NOMO-1 treated with DMSO at 0.1 percent for 48 hours (cell line): Measurements from ENCODE around the gene CYSLTR2.

Source experiments
- DNase-seq: peaks from one replicate; lab custom pipeline; 2025; ENCODE audit not compliant: unreplicated experiment; lab: John Stamatoyannopoulos, UW

CYSLTR2 gene, protein sequence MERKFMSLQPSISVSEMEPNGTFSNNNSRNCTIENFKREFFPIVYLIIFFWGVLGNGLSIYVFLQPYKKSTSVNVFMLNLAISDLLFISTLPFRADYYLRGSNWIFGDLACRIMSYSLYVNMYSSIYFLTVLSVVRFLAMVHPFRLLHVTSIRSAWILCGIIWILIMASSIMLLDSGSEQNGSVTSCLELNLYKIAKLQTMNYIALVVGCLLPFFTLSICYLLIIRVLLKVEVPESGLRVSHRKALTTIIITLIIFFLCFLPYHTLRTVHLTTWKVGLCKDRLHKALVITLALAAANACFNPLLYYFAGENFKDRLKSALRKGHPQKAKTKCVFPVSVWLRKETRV

DNA sequence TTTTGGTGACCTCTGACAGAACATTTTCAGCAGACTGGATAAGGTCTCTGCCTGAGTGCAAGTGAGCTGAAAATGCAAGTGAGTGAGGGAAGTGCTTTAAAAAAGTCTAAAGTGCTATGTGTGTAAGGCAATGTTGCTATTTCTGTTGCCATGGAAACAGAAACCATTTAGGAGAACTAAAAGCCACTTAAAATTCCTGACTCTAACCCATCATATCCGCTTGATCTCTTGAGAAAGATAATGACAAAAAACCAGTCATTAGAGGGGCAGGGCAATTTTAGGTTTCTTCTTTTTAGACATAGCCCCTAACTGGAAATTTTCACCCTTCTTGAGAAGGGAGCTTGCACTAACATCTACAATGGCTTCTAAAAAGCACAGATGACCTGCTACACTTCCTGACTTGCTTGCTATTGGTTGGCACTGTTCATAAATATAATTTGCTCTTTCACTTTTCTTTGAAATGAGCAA, at the start of gene CYSLTR2:
Gene CYSLTR2, plus strand, starts transcription at position 458 of the 468 bp plus-strand sequence. CDS start 52,889 bp downstream, outside the sequence.
- peak; percentile 90 for DNase-seq

DNA sequence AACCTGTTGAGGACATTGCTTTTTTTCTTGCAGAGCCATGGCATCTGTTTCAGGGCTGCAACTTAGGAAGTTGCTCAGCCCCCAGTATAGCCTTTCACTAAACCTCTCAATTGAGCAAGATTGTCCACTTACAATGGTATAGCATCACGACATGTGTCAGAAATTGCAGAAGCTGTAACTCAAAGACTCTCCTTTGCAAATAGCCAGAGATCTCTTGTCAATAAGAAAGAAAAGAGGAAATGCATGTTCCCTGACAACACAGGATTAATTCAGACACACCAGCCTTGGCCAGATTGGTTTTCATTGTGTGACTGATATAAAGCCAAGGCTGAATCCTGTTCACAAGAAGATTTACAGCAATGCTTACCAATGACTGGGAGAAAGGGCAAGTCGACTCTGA, 38.7 kb upstream of the CYSLTR2 start:
- DNase-seq = peak; percentile 95

DNA sequence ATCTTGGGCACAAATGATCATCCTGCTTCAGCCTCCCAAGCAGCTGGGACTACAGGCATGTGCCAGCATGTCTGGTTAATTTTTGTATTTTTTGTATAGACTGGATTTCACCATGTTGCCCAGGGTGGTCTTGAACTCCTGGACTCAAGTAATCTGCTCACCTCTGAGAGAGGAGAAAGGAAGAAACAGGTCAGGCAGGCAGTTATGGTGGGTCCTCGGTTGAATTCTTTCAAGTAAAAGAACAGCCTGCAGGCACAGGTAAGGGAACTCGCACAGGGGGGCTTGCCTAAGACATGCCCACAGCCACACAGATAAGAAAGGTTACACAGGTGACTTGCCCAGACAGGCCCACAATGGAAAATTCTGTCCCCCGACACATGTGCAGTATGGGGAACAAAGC, 34.8 kb upstream of the CYSLTR2 start:
- no peak for DNase-seq

DNA sequence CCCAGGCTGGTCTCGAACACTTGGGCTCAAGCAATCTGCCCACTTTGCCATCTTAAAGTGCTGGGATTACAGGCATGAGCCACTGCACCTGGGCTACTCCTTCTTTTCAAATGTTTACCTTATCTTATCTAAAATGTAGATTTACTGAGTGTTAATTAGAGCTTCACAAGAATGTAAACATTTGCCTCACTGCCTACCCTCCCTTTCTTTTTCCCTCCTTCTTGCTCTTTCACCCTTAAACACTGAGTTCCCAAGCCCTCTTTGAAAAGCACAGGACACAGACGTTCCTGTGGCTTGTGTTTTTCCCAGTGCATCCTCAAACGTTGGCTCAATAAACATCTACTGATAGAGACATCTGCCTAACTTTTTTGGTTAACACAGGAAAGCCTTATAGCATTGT, 32.7 kb upstream of the CYSLTR2 start:
- no peak for DNase-seq

DNA sequence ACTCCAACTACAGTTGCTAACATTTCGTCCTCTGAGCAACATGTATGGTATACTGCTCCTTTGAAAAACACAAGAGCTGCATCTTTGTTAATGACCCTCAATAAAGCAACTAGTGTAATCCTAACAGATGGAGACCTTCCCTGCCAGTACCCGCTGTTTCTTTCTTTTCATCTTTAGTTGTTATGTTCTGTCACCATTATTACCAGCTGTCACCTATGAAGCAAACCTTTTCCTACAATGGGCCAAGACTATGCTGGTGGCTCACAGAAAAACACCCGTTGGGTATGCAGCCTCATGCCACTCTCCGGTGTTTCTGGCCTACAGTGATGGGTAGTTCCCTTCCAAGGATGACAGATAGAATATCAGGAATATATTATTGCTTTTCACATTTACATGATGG, 29.7 kb upstream of the CYSLTR2 start:
- DNase-seq = no peak

DNA sequence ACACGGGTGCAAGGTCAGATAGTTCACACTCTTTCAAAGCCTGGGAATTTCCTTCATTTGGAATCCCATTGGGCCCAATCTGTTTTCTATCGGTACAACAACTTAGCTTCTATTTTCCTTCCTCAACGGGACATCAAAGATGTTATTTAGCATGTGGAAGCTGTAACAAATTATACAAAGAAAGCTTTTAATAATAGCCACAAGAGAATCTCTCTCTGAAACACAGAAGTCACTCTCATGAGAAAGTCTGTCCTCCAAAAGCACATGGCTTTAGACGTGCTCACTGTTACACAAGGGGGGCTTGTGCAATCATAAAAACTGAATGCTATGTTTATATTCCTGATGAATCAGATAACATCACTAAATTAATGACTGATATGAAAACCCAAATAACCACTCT, 28.9 kb upstream of the CYSLTR2 start:
- no peak for DNase-seq

DNA sequence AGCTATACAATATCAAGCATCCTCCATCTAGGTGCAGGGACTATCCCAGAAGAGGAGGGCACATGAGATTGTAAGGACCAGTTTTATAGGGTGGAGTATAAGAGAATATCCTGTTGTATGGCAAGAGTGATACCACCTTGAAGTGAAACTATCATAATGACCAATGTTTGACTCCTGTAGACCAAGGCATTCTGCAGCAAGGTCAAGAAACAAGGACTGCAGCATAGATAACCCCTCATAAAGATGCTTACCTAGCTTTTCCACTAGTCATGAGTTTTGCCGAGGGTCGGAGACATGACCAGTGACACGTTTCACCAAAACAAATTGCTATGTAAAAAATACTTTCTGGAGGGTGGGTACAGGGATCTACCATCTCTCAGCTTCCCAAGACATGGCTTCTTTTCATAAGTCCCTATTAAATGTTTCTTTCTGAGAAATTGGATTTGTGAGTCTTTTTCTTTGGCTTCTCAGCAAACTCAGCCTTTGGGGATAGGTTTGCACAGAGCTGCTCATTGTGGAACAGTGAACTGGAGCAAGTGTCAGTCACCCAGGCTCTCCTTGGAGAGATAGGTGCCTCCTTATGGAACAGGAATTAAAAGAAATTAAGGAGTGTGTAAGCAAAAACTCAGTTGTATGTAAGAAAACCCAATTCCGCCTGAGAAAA, 28.2 kb upstream of the CYSLTR2 start:
- DNase-seq = no peak

DNA sequence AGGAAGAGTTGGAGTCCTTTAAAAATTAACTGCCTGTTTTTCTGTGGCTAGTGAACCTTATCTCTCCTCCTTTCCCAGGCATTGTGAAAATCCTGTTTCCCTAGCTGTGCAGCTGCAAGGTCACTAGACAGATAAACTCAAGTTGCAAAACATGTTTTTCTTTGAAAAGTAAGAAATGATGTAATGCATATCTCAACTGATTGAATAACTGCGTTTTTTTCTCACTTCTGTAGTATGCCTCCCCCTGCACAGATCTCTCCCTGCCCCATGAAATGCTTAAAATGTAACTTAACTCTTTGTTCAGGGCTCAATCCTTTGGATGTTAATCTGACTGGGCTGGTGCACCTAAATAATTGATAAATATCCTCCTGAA, 27.7 kb upstream of the CYSLTR2 start:
- DNase-seq = no peak

DNA sequence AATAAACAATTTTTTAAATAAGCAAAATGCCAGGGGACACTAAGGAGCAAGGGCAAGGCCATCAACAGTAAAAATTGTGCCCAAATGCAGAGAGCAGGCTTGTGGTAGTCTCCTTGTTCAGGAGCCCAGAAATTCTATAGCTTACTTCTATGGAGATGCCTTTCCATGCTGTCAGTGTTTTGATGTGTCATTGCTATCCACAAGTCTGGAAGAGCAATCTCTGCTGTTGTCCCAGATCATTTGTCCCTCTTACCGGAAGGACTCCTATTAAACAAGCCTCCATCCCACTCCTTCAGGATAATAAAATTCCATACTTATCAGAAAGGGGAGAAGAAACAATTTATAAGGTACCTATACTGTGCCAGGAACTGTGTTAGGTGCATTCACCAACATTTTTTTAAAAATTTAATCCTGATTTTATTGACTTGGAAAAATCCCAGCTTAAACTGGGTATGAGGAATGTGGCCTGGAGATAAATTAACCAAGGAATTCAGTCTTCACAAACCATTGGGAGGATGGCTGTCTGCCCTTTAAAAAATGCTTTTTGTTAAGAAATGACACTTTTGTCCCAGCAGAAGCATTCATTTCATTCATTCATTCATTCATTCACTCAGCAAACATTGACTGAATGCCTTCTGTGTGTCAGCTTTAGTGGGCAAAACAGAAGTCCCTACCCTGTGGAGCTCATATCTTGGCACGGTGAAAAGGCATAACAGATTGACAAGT, 26.8 kb upstream of the CYSLTR2 start:
- no peak for DNase-seq

DNA sequence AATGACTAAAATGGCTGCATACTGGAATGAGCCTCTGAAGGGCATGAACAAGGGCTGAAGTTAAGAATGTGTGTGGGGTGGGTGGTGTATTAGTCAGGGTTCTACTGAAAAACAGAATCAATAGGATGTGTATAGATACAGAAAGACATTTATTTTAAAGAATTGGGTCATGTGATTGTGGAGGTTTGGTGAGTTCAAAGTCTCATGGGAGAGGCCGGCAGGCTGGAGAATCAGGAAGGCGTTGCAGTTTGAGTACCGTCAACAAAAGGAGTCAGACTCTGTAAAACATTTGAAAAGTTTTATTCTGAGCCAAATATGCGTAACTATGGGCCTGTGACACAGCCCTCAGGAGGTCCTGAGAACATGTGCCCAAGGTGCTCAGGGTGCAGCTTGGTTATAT, 24.5 kb upstream of the CYSLTR2 start:
- DNase-seq = no peak

DNA sequence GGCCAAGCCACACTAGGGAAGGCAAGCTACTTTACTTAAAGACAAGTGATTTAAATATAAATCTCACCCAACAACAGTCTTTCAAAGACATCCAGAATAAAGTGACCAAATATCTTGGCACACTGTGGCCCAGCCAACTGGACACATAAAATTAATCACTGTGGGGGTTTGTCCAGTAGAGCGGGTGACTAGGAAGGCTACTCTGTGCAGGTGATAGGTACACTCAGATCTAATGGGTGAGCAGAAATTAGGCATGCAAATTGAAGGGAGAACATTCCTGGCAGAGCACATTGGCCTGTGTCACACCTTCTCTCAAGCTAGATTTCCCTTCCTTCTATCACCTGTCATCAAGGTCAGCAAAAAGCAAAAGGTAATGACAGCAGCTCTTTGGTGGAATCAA, 23.4 kb upstream of the CYSLTR2 start:
- no peak for DNase-seq

DNA sequence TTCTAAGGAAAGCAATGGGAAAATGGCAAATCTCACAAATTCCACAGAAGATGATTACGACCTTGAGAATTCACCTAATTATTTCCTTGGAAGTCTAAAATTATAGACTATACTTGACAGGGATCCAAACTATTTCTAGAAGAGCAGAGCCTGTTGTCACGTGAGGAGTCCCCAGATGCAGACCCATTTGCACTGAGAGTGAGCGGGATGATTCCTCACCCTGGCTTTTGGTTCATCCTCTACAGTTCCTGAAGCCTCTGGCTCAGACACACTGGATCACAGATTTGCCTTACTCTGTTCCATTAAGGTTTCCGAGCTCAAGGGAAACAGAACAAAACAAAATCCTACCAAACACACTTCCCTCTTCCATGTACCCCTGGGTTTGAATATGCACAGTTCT, 23.0 kb upstream of the CYSLTR2 start:
- no peak for DNase-seq

DNA sequence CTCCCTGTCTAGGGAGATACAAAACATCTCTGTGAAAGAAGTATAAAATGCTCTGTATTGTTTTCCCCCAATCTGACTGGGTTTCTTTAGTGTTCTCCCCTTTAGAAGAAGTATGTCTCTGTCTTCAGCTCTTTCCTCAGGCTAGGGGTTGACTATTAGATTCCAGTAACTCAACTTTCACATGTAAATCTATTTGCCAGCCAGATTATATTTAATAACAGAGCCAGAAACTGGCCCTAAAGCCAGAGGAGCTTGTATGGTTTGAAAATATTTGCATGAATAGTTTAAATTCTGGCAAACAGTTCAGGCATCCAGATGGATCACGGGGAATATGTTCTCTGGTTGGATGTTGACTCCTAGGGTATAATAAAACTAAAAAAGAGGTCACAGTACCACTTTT, 22.3 kb upstream of the CYSLTR2 start:
- DNase-seq = no peak

DNA sequence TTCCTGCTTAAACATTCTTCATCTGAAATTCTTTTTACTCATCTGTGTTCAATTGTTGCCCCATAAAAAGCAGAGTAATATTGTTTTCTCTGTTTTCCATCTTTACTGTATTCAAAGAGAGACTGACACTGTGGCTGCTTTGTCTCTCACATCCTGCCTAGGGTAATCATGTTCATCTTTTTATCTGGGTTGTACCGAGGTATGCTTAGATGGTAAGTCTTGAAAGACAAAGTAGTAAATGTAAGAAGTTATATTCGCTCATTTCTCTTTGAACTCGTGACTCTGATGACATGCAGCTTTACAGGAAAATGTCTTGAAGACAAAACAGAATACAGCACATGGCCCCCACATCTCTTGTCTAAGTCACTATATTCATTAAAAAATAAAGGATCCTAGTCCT, 20.0 kb upstream of the CYSLTR2 start:
- no peak for DNase-seq

DNA sequence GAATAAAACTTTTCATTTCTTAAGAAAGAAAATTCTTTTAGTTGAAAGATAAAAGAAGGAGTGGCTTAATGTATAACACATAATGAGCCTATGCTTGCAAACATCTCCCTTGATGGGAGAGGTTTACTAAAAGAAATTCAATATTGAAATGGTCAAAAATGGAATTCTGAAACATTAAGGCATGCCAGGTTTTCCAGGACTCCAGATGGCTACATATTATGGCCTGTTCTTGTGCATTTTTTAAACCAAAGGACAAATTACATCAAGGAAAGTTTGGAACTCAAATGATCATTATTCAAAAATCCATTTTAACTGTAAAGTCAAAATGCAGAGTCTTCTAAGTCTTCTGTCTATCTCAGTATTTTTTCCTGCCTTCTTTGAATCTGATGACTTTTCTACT, 19.1 kb upstream of the CYSLTR2 start:
- DNase-seq = no peak

DNA sequence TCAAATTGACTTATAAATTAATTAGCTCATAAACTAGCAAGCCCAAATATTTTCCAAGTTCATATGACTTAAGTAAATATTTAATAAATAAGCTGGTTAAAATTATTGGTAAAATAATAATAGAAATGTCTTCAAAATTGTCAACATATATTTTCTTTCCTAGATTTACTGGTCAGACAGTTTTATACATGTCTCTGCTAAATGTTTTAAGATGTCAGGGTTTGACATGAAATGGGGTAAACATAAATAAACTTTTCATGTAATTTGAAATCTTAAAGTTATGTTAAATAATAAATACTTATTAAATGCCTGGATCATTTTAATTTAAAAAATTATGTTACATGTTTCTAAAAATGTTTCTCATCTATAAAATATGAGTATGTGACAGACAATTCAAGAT, 18.3 kb upstream of the CYSLTR2 start:
- DNase-seq = no peak

DNA sequence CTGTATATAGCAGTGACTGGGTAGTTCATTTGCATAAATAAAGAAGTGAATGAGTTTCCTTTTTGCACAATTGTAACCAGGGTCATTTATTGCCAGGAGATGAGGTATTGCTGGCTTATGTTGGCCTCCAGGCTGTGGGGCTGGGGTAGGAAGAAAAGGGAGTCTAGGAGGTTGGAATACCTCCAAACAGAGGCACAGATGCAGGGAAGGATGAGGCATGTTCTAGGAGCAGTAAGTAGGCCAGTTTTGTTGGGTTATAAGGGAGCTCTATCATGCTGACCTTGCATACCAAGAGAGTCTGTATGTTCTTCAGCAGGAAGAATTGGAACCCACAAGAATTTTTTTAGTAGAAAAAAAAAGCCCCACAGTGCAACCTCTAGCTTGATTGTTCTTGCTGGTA, 17.2 kb upstream of the CYSLTR2 start:
- no peak for DNase-seq

DNA sequence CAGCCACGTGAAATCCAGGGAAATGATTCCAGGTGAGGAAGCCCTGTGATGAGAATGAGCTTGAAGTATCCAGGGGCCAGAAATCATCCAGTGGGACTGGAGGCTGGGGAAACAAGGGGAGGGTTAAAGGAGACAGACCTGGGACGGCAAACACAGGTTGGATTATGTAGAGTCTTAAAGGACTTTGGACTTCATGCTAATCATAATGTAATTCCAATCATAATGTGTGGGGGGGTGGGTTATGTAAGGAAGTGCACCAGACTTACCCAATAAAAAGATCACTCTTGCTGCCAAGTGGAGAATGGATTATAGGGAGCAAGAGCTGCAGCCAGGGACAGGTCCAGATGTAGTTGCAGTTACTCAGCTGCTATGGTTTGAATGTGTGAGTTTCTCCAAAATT, 16.1 kb upstream of the CYSLTR2 start:
- DNase-seq = no peak

DNA sequence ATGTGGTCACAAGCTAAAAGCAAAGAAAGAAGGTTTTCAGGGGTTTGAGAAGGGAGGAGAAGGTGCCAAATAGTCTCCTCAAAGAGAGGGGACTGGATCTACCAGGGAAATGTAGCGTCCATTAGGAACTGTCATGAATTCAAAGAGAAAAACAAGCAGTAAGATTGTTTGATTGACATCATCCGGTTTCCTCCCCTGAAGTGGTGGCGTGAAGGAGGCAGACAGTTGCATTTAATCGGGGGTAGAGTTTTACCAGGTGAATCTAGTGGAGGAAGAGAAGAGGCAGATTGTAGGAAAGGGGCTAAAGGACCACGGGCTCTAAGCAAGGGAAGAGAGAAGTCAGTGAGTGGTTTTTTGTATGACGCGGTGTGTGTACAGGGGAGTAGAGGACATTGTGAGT, 13.0 kb upstream of the CYSLTR2 start:
- DNase-seq = no peak

DNA sequence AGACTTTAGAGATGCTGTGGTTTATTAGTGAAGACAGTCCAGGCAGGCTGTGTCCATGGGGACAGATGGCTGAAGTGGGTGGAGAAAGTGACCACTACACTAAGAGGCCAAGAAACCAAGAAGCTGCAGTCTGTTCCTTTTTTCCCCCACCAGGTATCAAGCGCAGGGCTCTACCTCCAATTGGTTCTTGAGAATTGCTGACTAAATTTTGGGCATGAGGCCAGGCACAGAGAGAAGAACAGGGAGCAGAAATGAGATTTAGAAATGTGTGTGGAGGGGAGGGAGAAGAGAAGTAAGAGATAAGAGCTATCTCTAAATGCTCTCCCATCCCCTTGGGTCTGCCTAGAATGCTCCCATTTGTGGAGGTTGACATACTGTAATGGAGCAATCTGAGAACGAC, 12.3 kb upstream of the CYSLTR2 start:
- DNase-seq = no peak

DNA sequence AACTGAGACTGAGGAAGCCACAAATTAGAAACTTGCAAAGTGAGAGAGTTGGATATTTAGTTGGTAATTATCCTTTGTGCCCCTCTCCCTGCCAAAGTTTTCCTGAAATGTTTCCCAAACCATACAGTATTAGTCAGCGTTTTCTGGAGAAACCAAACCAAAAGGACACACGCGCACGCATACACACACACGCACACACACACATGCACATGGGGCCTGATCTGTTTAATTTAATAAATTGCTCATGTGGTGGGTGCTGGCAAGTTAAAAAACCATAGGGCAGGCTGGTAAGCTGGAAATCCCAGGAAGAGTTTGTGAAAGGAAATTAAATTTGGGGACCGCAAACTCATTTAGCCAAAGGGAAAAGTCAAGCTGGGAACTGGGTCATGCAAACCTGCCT, 11.7 kb upstream of the CYSLTR2 start:
- DNase-seq = no peak

DNA sequence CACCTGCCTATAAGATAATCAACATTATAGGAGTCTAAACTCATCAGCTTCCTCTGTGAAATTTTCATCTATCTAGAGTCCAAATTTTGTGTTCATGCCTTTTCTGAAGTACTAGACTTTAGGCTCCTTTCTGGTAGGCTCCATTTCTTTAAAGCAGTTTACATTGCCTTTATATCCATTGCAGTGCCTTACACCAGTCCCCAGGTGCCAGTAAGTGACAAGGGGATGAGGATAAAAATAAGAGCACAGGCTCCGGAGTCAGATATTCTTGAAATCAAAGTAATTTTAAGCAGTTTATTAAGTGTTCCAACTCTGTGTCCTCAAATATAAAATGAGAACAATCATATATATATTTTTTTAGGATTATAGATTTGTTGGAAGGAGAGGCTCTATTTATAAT, 10.6 kb upstream of the CYSLTR2 start:
- no peak for DNase-seq
